ENCODE measurements around the gene FCMR.

DNA sequence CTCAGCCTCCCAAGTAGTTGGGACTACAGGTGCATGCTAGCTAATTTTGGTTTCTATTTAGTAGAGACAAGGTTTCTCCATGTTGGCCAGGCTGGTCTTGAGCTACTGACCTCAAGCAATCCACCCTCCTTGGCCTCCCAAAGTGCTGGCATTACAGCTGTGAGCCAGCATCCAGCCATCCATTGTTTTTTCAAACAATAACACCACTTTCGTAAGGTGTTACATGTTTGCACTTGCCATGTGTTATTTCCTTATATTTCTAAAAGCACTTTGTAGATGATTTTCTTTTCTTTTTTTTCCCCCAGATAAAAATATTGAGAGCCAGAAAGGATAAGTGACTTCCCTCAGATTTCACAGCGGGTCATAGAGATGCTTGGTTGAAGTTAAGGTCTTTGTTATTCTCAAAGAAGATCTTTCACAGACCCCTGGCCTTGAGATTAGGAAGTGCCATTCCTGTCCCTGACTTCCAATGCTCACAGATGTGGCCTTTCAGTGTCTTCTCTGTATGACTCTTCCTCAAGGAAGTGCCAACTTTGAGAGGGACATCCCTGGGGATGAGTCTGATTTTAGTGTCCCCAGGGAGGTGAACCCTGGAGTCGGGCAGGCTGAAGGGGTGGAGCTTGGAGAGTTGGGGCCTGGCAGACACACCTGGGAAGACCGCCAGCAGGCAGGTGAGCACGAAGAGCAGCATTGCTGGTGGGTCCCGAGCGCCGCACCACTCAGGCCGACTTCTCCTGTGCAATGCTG lies 18.3 kb upstream of the FCMR start:
- TF ChIP-seq, protein P1, sequence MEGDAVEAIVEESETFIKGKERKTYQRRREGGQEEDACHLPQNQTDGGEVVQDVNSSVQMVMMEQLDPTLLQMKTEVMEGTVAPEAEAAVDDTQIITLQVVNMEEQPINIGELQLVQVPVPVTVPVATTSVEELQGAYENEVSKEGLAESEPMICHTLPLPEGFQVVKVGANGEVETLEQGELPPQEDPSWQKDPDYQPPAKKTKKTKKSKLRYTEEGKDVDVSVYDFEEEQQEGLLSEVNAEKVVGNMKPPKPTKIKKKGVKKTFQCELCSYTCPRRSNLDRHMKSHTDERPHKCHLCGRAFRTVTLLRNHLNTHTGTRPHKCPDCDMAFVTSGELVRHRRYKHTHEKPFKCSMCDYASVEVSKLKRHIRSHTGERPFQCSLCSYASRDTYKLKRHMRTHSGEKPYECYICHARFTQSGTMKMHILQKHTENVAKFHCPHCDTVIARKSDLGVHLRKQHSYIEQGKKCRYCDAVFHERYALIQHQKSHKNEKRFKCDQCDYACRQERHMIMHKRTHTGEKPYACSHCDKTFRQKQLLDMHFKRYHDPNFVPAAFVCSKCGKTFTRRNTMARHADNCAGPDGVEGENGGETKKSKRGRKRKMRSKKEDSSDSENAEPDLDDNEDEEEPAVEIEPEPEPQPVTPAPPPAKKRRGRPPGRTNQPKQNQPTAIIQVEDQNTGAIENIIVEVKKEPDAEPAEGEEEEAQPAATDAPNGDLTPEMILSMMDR (conservative IDR thresholded peaks at IDR 0.05; ENCODE audit: low read depth, low read length), result no peak
- TF ChIP-seq EZH2phosphoT487 (IDR thresholded peaks at IDR 0.05; ENCODE audit: borderline replicate concordance, low read length), result no peak

All from PC-3 (cell line).